ENCODE data around the gene METRNL.
"Not testable (repeated sequence)": the region's sequence is repeated elsewhere in the genome, so short reads cannot be mapped to it uniquely, and the experiment has no call there.

The METRNL gene

GRCh38 chr17:83109793-83110645, 30.6 kb downstream of the METRNL start:
- peak; percentile 95 for DNase-seq

- DNase-seq: no peak
Observed at GRCh38 chr17:83110735-83111134, 31.3 kb downstream of the METRNL start.

DNA sequence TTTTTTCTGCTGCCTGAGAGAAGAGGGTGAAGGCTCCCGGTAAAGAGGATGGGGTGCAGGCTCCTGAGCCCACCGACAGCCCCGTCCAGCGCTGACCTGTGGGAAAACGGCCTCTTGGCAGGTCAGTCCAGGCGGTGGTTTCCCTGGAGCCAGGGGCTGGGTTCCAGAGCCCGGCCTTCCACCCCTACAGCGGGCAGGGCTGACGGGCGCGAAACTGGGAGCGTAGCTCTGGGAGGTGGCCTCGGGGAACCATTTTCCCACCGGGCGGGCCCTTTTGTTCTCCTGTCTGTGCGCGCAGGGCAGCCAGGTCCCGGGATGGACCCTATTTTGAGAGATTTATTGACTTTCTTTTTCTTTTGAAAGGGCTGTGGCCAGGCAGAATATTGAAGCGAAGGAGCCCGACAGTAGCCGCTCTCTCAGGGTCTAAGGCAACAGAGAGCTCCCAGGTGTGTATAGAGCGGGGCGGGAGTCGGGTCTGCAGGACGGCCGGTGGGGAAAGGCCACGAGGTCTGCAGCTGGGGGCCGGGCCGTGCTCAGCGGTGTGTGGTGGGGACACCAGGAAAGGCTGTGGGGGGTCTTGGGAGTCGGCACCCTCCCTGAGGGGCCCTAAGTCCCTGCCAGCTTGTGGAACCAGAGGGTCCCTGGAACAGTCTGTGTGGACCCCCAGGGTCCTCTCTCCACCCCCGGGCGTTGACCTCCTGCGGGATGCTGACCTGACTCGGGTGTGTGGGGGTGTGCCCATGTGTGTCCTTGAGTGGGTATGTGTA, 32.3 kb downstream of the METRNL start:
- DNase-seq: no peak

DNA sequence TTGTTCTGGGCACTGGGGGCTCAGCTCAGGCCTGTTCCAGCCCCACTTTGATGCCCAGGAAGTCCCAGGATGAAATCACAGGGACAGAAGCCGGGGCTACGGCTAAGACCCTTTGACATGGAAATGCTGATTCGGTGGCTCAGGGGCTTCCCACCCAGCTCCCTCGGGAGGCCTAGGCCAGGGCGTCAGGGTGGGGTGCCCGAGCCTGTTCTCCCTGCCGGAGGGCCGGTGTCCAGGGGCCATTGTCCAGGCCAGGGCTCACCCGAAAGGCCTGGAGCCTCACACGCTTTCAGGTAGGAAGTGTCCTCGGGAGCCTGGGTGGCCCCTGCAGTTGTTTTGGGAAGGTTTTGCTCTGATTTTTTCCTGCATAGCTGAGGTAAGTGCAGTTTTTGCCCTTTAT, 34.0 kb downstream of the METRNL start:
- no peak for DNase-seq

GRCh38 chr17:83113792-83114191, 34.4 kb downstream of the METRNL start:
- no peak for DNase-seq

- no peak for DNase-seq
Observed at GRCh38 chr17:83114706-83115105, 35.3 kb downstream of the METRNL start.

- no peak for DNase-seq
Observed at GRCh38 chr17:83115202-83115651, 35.8 kb downstream of the METRNL start.

DNA sequence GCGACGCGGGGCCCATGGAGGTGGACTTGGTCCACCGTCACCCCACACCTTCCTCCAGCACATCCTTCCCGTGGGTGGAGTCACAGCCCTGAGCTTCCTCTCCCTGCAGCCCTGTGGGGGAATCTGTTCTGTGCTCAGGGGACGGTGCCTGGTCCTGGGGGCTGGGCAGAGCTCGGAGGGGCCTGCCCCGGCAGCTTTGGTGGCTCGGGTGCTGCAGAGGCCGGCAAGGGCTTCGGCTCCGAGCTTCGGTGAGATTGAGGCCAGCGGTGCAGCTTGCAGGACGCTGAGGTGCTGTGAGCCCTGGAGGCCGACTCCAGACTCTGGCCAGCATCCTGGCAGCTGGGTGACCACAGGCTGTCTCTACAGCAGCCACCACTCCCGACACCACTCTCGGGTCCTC, 36.4 kb downstream of the METRNL start:
- DNase-seq: no peak

GRCh38 chr17:83116311-83116771, 36.9 kb downstream of the METRNL start:
- no peak for DNase-seq

DNA sequence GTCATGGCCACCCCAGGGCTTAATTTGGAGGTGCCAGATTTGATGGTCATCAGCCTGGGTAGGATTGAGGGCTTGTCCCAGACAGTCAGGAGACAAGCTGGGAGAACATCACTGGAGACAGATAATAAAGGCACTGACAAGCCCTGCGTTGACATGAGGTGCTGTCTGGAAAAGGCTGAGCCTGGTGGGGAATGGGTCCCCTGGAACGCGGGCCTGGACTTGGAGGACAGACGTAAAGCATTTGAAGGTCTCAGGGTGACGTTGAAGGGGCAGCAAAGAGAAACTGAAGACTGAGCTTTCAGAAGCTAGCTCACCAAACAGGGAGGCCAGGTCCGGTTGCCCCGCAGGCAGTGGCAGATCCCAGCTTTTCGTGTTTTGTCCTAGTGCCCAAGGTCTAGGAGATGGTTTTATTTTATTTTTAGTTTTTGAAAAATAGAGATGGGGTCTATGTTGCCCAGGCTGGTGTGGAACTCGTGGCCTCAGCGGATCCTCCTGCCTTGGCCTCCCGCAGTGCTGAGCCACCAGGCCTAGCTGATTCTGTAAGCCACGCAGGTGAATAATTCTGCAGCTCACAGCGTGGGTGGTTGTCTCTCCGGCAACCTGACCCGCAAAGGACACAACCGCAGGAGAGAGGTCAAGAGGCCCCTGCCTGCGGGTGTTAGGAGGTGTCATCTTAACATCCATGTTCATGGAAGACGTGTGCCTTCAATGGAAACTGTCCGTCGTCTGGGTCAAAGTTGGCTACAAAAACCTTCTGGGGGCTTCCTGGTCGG, 37.6 kb downstream of the METRNL start:
- no peak for DNase-seq

DNA sequence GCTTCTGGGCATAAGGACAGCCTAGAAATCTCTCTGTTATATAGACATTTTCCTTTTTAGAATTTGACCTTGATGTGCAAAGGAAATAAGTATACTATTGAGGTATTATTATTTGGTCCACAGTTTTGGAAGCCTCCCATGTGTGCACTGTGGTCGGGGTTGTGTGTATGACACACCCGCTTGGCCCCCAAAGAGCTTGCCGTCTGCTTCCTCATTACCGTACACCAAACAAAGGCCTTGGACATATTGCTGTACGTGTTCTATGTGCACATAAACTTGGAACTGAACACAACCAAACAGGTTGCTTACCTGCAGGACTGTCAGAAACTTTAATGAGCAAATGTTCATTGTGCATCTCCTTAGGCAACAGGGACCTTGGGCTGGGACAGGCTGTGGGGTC, 38.2 kb downstream of the METRNL start:
- no peak for DNase-seq

GRCh38 chr17:83118071-83118841, 38.8 kb downstream of the METRNL start:
- DNase-seq: no peak

DNA sequence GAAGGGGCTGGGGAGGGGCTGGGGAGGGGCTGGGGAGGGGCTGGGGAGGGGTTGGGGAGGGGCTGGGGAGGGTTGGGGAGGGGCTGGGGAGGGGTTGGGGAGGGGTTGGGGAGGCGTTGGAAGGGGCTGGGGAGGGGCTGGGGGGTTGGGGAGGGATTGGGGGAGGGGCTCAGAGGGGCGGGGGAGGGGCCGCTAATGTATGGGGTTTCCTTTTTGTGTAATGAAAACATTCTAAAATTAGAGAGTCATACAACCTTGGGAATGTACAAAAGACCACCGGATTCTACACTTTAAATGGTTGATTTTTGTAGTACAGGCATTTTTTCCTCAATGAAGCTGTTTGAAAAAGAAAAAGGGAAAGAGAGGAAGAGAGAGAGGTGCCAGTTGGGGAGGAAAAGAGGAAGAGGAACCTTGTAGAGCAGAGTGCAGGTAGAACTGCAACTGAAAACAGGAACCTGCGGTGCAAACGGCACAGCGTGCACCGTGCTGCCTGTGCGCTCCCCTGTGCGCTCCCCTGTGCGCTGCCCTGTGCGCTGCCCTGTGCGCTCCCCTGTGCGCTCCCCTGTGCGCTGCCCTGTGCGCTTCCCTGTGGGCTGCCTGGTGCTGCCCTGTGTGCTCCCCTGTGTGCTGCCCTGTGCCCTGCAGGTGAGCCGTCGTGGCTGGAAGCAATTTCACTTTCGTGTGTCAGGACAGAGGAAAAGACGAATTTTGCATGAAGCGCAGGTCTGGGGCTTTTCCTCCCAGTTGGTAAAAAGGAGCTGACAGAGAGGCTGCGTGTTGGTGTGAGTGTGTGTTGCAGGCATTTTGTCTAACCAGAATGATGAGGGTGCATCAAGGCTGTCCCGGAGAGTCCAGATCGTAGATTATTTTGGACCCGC, 40.8 kb downstream of the METRNL start:
- DNase-seq: no peak

DNA sequence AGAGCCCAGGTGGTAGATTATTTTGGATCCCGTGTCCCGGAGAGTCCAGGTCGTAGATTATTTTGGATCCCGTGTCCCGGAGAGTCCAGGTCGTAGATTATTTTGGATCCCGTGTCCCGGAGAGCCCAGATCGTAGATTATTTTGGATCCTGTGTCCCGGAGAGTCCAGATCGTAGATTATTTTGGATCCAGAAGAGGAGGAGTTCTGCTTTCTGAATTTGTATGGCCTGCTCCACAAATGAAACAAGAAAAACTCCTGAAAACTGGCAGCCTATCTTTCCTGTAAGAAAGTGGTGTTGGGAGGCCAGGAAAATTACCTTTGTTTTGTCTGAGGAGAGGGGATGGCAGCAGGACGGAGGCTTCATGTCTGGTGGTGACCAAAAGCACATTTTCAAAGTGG, 42.1 kb downstream of the METRNL start:
- not testable (repeated sequence) for DNase-seq

DNA sequence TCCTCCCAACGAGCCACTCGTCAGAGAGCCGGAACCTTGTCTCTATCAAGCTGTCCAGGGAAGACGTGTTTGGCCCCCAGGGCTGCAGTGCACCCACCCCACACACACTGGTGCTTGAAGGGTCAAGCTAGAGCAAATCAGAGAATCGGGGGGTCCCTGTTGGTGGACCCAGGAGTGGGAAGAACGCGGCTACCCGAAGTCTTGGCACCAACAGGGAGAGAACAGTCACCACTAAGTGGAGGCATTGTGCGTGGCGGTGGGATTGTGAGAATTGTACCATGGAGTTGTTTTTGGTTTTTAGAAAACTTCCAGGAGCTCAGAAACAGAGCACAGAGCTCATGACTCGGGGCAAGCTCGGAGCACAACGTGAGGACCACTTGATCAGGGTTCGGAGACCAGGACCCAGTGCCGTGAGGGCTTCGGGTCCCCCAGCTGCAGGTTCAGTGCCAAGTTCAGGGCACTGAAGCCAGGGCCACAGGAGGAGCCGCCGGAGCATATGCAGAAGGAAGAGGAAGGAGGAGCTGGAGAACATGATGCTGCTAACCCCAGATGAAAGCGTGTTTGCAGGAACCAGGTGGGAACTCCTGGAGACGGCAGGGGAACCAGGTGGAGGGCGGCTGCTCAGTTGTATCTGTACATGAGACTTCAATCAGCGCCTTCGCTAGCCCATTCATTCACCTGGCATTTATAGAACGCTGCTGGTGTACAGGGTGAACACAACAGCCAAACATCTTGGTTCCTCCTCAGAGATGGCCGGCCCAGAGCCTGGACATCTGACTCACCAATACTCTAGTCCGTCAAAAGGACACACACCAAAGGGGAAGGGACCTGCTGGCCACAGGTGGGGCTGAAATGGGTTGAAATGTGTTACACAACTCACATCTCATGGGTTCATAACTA, 42.8 kb downstream of the METRNL start:
- no peak for DNase-seq

- DNase-seq: no peak
Observed at GRCh38 chr17:83122834-83123233, 43.4 kb downstream of the METRNL start.

- no peak for DNase-seq
Observed at GRCh38 chr17:83123896-83124801, 44.7 kb downstream of the METRNL start.

GRCh38 chr17:83124871-83125514, 45.6 kb downstream of the METRNL start:
- no peak for DNase-seq

All from islet precursor cell (in vitro differentiated cells).